HG02642 (cell line): ENCODE data around the gene EVI5.

Experiments used
- ATAC-seq: cut with Tn5 transposase; IDR thresholded peaks from one replicate; pipeline ENCODE4 v1.9.1; 2021; ENCODE audit warnings: mild to moderate bottlenecking; ENCODE audit not compliant: unreplicated experiment, poor library complexity

Gene EVI5

DNA sequence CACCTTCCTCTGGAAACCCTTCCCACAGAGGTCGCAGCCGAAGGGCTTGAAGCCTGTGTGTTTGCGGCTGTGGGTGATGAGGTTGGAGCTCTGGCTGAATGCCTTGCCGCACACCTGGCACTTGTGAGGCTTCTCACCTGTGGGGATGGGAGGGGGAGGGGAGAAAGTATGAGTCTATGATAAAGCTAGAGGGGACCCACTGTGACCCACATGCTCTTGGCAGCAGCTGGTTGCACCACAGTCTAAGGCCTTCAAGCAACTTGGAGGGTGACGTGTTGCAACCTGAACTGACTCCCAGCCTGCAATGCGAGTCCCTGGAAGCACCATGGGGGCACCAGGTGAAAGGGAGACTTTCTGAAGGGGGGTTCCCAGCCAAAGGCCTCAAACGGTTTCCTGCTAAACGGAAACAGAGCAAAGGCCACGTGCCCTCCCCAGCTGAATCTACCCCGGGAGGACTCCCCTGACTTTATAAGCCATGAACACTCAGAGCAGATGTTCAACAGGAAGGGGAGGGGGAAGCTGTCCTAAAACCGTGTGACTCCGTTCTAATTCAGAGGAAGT is 308.8 kb downstream of the EVI5 start:
- peak; percentile 53 for ATAC-seq

DNA sequence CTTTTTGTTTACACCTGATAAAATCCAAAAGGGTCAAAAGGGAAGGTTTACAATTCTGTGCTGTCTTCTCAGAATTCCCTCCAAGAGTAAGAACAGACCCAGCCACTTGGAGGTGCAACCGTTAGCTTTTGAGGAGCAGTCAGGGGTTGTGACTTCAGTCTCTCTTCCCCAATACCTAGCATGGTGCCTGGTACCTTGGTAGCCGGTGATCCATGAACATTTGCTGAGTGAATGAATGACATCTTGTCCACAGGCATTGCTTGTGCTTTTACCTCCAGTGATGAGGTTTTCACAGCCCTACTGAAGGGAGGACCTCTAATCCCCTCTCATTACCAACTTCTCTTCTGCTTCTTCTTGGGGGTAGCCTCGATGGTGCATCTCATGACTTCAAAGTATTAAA is 309.9 kb downstream of the EVI5 start:
- no peak for ATAC-seq

DNA sequence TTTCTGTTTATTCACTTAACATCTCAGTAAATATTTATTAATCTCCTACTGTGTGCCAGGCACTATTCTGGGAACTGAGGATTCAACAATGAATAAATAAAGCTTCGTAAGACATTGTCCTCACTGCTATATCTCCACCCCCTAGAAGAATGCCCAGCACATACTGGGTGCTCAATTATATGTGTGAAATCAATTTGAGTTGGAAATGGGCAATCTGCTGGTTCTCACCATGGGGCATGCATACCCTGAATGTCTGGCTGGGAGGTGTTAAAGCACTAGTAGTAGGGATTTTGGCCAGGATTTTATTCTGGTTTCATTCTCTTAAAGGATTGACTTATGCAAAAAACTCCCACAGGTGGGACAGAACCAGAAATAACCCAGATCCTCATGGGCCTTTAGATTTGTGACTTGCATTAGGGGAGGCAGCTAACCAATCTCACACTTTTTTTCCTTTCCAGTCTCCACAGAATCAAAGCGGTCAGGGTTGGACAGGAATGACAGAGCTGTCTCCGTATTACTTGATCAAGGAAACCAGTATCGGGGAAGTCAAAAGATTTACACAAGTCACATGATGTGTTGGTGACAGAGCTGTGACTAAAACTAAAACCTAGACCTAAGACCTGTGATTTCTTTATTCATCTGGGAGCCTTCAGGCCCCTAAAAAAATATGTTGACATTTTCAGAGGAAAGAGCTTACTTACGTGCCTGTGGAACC is 311.0 kb downstream of the EVI5 start:
- peak; percentile 57 for ATAC-seq

DNA sequence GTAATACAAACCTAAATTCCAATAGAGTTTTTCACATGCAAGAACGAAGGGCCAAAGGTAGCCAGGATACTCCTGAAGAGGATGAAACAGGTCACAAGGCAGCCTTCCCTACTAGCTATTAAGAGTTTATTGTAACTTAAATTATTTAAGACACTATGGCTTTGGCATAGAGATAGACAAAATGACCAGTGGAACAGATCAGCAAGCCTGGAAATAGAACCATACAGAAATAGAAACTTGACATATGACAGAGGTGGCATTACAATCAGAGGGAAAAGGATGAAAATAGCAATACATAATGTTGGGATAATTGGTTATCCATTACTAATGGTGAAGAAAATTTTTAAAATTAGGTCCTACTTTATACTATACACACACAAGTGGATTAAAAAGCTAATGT is 314.7 kb downstream of the EVI5 start:
- ATAC-seq = no peak

DNA sequence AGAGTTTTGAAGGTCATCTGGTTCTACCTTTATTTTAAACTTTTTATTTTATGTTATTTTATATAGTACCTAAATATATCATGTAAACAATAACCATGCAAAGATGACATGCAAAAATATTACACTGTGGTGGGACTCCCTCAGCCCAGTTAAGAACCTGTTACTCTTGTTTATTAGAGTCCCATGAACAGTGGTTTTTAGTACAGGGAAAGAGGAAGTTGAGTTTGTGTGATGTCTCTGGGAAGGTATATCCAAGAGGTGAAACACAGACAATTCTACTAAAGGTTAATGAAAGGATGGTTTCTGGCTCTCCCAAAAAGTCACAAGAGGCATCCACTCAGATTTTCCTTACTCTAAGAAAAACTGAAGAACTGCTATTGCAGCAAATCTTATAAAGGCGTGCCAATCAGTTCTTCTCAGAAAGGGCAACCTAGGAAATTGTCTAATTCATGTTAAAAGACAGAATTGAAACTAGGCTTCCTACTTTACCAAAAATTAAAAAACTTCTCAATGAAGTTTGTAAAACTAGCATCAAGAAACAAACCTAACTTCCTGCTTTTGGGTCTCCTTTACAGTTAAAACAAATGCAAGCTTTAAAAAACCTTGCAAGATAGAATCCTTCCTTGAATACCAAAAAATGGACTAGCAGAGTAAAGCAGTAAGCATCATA is 318.1 kb downstream of the EVI5 start:
- no peak for ATAC-seq

DNA sequence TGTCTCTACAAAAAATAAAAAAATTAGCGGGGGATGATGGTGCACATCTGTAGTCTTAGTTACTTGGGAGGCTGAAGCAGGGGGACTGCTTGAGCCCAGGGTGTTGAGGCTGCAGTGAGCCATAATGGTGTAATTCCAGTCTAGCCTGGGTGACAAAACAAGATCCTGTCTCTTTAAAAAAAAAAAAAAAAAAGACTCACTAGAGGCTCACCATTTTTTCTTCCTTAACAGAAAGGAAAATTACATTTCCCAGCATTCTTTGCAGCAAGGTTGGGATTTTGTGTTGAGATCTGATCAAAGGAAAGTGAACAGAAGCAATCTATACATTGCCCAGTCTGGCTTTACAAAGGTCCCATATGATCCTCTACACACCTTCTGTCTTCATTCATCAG is 319.7 kb downstream of the EVI5 start:
- ATAC-seq = no peak

DNA sequence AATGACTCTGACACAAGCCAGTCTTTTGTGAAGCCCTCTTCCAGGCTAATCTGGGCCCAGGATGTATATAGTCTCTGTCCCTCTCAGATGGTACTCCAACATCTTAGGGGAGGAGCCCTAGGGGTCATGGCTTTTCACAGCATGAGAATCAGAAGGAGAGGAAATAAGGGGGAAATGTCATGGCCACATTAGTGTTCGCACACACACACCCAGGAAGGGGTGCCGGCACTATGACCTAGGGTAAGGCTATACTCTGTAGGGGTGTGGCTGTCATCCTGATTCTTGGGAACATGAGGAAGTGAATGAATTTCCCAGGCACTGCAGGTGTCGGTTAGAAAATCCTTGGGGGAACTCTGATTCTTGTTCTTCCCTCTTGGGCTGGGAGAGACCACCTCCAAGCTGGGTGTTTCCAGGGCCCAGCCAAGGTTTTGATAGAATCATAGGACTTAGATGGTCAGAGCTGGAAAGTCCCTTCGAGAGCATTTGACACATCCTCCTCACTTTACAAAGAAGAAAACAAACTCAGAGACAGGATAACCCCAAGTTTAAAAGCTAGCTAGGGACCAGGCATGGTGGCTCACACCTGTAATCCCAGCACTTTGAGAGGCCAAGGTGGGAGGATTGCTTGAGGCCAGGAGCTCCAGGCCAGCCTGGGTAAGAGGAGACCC is 320.2 kb downstream of the EVI5 start:
- ATAC-seq = no peak

DNA sequence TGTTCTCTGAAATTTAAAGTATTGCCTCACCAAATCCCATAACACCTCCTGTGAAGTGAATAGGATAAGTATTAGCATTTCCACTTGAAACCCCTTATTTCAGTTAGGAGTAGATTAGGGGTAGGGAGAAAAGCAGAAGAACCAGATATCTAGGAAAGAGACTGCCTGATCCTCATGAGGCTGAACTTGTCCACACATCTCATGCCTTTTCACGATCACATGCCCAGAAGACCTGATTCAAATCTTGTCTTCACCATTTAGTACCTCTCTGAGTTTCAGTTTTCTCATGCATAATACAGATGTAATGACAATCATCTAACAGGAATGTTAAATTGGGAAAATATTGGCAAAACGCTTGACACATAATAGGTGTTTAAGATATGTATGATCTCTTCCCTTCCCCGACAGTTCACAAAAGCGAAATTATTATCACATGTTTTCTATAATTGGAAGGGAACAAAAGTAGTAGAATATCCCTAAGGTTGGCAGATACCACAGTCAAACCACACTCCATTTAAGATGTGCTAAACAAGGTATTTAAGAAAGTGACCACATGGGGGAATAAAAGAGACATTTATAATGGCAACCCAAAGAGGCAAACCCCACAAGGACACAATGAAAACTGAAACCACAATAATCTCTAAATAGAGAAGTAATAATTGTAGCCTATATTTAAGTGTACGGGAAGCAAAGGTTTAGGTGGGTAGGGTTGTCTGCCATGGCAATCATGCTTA is 323.4 kb downstream of the EVI5 start:
- peak; percentile 55 for ATAC-seq

DNA sequence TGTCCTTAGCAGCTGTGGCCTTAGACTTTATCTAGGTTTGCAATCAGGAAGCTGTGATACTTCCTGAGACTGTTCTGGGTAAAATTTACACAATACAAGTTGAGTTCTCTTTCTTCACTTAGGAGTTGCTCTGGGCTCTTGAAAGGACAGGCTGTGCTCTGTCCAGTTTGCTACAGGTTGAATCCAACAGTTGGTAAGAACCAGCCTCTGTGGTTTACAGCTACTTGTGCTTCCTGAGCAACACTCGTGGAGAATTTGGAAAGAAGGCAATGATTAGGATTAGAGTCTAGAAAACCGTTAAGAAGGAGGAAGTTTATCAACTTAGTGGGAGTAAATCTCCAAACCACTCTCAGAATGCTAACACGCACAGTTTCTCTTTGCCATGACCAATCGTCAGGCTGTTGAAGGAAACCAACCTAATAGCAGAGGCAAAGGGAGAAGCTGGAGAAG is 325.0 kb downstream of the EVI5 start:
- no peak for ATAC-seq
